HG03139 (cell line): ENCODE results near the gene SCMH1.

Experiments used
- ATAC-seq: cut with Tn5 transposase; IDR thresholded peaks from one replicate; pipeline ENCODE4 v1.9.1; 2021; ENCODE audit not compliant: unreplicated experiment

Gene SCMH1

DNA sequence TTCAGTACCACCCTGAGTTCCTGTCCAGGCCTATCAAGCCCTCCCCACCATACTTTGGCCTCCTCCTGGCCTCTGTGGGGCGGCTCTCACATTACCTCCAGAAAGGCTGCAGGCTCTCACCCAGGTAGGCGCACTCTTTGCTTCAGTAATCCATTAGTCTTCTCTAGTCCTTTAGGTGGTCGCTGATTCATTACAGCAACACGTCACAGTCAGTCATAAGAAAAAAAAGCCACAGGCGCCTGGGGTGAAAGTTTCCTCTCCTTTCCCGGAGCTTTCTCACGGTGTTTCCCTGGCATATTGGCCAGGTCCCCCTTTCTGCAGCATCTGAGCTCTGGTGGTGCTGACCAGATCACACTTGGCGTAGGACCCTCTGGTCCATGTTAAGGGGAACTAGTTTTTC, 232.6 kb downstream of the SCMH1 start:
- no peak for ATAC-seq

GRCh38 chr1:41006942-41007865, 234.9 kb downstream of the SCMH1 start:
- no peak for ATAC-seq

- ATAC-seq: no peak
These were observed 236.2 kb downstream of the SCMH1 start for GRCh38 chr1:41005876-41006275.

DNA sequence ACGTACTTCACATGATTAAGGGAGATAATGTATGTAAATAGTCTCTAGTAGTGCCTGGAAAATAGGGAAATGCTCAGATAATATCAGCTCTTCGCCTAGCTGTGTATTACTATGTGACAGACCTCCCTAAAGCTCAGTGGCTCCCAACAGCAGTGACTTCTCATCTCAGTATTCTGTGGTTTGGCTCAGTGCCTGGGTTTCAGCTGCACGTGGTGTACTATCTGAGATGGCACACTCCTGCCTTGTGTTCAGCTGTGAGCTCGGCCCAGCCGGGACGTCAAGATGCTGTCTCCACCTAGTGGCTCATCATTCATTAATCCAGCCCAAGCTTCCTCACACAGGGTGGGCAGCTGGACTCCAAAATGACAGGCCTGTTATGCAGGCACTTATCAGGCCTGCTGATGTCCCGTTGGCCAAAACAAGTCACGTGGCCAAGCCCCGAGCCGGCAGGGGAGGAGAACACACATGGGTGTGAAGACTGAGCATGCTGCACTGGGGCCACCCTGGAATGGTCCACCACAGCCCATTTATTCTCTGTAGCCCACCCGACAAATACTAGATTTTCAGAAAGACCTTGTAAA, 238.4 kb downstream of the SCMH1 start:
- ATAC-seq: peak; percentile 98

GRCh38 chr1:41003127-41003639, 238.9 kb downstream of the SCMH1 start:
- ATAC-seq: no peak

GRCh38 chr1:40998668-40999067, 243.4 kb downstream of the SCMH1 start:
- ATAC-seq: no peak

DNA sequence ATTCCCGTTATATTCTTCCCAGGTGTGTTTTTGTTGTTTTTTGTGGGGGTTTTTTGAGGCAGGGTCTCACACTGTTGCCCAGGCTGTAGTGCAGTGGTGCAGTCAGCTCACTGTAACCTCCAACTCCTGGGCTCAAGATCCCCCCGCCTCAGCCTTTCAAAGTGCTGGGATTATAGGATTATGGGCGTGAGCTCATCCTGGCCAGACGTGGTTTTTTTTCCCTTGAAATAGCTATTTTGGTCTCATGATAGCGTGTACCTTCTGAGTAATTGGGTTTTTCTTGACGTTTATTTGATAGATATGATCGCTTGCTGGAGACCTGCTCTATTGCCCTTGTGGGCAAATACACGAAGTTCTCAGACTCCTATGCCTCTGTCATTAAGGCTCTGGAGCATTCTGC, 245.0 kb downstream of the SCMH1 start:
- ATAC-seq: no peak

DNA sequence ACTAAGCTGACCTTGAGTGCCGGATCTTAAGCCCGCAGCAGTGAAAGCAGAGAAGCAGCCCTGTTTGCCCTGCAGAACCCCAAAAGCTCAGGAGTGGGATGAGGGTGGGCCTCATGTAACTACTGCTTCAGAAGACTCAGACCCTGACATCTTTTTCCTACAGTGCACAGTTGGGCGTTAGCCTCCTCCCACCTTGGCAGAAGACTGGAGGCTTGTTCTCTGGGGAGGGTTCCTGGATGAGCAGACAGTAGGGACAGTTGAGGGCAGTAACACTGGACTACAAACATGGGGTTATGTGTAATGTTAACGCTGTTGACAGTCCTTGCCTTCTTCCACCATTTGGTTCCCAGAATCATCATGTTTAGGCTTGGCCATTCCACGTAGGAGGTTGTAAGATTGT, 253.0 kb downstream of the SCMH1 start:
- ATAC-seq: no peak

GRCh38 chr1:40988280-40988679, 253.8 kb downstream of the SCMH1 start:
- ATAC-seq: no peak

DNA sequence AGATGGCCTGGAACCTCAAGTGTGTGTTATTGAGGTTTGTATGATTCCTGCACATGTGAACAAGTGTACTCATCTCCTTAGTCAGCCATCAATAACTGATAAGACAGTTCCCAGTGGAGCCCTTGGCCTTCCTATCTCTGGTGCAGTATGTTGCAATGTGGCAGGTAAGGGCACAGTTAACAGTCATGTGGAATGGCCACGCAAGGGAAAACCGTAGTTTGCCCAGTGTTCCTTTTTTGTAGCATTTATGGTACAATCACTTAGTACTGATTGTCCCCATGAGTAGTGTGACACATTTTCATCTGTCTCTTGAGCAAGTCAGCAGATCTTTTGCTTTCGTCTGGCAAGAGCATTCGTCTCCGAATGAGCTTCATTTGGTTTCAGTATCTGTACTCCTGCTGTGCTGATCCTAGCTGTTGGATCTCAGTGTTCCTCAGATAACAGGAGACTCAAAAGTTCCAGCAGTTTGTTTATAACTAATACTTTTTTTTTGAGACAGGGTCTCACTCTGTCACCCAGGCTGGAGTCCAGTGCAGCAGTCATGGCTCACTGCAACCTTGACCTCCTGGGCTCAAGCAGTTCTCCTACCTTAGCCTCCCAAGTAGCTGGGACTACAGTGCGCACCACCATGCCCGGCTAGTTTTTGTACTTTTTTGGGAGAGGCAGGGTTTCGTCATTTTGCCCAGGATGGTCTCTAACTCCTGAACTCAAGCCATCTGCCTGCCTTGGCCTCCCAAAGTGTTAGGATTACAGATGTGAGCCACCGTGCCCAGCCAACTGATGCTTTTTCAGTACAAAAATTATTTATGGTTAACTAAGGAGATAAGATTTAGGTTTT, 254.4 kb downstream of the SCMH1 start:
- ATAC-seq: no peak

DNA sequence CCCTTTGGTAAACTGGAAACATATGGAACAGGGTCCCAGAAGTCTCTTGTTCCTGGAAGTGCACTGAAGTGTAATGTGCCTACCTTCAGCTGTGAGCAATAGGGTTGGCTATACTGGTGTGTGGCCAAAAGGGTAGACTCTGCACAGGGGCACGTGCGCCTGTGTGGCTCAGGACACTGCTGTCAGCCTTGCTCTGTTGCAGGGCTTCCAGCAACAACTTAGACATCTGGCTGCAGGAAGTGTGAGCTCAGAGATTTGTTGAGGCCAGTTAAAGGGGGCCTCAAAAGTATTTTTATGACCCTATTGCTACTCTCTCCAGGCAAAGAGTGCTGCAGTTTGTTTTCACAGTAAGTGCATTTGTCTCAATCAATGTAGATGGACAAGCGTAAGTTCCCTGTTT, 255.2 kb downstream of the SCMH1 start:
- ATAC-seq: no peak

GRCh38 chr1:40986328-40986783, 255.8 kb downstream of the SCMH1 start:
- ATAC-seq: no peak

- ATAC-seq: no peak
These were observed 256.2 kb downstream of the SCMH1 start for GRCh38 chr1:40985875-40986274.

GRCh38 chr1:40985161-40985560, 256.9 kb downstream of the SCMH1 start:
- no peak for ATAC-seq

DNA sequence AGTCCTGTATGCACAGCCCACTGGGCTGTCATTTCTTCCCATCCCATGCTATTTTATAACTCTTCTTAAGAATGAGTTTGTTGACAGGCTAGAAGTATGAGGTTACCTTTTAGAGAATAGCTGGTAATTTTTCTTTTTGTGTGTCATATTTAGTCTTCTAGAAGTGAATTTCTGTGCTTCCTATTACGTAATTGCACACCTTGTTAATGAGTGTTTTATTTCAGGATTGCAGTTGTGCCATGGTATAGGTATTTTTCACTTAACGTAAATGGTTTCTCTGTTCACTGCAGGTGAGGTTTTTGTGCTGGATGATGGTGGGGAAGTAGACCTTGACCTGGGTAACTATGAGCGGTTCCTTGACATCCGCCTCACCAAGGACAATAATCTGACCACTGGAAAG, 257.6 kb downstream of the SCMH1 start:
- ATAC-seq: no peak

DNA sequence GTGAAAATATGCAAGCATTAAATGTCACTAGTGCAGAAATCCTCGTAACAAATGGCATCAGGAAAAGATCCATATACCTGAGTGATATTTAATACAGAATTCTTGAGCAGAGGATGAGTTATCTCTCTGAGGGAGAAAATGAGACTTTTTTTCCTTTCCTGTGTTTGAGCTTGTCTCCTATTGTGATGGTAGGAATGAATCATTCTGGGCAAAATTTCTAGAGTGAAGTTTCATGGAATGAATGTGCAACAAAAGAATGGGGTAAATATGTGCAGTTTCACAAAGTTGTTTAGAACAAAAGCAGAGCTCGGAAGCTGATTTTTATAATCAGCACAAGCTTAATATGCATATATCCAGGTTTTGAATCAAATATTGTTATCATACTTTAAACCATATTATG, 258.0 kb downstream of the SCMH1 start:
- no peak for ATAC-seq

DNA sequence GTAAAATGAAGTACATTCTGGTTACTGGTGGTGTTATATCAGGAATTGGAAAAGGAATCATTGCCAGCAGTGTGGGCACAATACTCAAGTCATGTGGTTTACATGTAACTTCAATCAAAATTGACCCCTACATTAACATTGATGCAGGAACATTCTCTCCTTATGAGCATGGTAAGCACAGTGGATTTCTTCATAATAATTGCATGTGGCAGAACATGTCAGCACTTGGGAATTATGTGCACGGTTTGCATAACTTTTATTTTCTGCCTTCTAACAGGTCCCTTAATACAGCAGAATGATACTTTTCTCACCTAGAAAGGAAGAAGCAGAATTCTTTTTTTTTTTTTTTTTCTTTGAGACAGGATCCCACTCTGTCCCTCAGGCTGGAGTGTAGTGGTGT, 258.8 kb downstream of the SCMH1 start:
- no peak for ATAC-seq

DNA sequence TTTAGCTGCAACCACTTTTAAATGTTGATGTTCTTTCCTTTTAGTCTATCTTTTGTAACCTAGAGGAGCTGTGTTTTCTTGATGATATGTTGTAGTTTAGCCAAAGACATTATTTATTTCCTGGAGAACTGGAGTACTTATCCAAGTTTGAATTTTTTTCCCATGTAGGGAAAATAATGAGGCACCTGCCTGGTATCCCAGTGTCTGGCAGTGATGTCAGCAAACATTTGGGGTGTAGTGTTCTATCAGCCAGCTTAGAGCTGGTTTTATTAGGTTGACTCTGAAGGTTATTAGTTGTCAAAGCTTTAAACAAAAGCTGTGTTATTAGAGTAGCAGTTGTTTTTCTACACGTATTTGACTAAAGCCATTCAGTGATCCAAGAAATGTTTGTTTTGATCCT, 259.4 kb downstream of the SCMH1 start:
- ATAC-seq: no peak

- ATAC-seq: no peak
These were observed 260.2 kb downstream of the SCMH1 start for GRCh38 chr1:40981691-40982448.

DNA sequence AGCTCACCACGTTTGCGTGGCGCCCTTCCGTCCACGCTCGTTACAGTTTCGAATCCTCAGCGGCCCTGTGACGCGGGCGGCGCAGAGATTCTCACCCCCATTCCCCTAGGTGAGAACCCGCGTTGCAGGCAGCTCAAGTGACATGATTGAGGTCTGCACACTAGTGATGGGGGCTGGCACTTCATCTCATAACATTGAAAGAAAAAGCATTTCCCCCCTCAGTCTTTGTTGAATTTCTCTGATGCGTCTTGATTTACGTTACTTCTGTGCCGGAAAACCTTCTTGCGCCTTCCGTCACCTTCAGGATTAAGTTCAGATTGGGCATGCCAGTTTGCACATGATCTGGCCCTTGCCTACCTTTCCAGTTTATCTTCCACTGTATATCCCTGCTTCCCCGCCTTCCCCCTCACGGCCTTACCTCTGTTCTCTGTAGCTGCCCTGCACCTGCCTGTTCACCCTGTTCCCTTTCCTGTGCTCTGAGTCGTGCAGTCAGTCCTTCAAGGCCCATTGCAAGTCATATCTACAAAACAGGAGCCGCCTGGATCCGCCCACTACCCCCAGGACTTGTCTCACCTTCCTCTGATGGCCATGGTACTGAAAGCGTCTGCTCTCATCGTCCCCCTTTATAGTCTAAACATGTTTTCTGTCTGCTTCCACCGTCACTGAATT, 261.5 kb downstream of the SCMH1 start:
- peak; percentile 12 for ATAC-seq
